Muscle of leg (tissue), 11 donors: ENCODE measurements around the gene FAM171A1. TPM values are rescaled to one million over a fixed set of nuclear protein-coding genes. Genes with fewer than 3 reads are reported as not detected.
"Not testable (repeated sequence)": the region's sequence is repeated elsewhere in the genome, so short reads cannot be mapped to it uniquely, and the experiment has no call there.

Experiments
- DNase-seq: peaks from one replicate; pipeline ENCODE4 v3.0.0; 2013
- H3K27ac ChIP-seq: one replicate; pipeline ENCODE4 v1.5.1; 2013; ENCODE audit warnings: mild to moderate bottlenecking, low read length, control low read depth
- H3K27me3 ChIP-seq: one replicate; pipeline ENCODE4 v1.6.1; 2013; ENCODE audit warnings: low read length; ENCODE audit not compliant: control insufficient read depth, insufficient read depth
- H3K36me3 ChIP-seq: one replicate; pipeline ENCODE4 v1.6.1; 2013; ENCODE audit warnings: low read length; ENCODE audit not compliant: control insufficient read depth, insufficient read depth
- H3K4me1 ChIP-seq: one replicate; pipeline ENCODE4 v1.6.1; 2013; ENCODE audit warnings: low read length; ENCODE audit not compliant: control insufficient read depth, insufficient read depth
- H3K4me3 ChIP-seq: one replicate; pipeline ENCODE4 v1.5.1; 2013; ENCODE audit warnings: low read length, control low read depth
- H3K9me3 ChIP-seq: replicated peaks from 2 replicates; pipeline ENCODE4 v1.6.1; 2013; ENCODE audit warnings: low read depth, low read length; ENCODE audit not compliant: control insufficient read depth
- WGBS: methylation state at CpG from one replicate; pipeline ENCODE4 v1.1.5; 2013; ENCODE audit warnings: missing lambda C conversion rate; ENCODE audit not compliant: insufficient coverage; 5-methylcytosine and 5-hydroxymethylcytosine counted together
- polyA plus RNA-seq, 8 donors: library from polyadenylated mRNA; unstranded; fragments of 120-200 nt; gene quantifications; one replicate each; pipeline versions ENCODE4 v1.2.1 to v1.2.3, GENCODE V29; 2013; ENCODE audit warnings: inconsistent platforms in 1 of 8, low replicate concordance in 1 of 8; ENCODE audit not compliant: insufficient read length in 8 of 8, insufficient read depth in 1 of 8
- total RNA-seq: library from RNA; stranded (reverse); fragments of 120-200 nt; gene quantifications from one replicate; pipeline ENCODE4 v1.2.4, GENCODE V29; 2013

The FAM171A1 gene
- total and polyA plus RNA-seq, 9 donors: 19.6 to 50.9 (median 35.3) TPM

- no peaks in the 10 kb centered on the region for H3K9me3 ChIP-seq
- no peaks in the 10 kb centered on the region for H3K36me3 ChIP-seq
- WGBS: 94% methylated on average over 2 of the region's 6 CpGs
- H3K27ac ChIP-seq: no peak overlapping the region
- no peak overlapping the region for H3K4me3 ChIP-seq
- no peak for DNase-seq
- H3K4me1 ChIP-seq: peaks cover 29% of the 10 kb centered on the region
- H3K27me3 ChIP-seq: no peaks in the 10 kb centered on the region
Observed at GRCh38 chr10:15347150-15347549, 23.9 kb downstream of the FAM171A1 start.

DNA sequence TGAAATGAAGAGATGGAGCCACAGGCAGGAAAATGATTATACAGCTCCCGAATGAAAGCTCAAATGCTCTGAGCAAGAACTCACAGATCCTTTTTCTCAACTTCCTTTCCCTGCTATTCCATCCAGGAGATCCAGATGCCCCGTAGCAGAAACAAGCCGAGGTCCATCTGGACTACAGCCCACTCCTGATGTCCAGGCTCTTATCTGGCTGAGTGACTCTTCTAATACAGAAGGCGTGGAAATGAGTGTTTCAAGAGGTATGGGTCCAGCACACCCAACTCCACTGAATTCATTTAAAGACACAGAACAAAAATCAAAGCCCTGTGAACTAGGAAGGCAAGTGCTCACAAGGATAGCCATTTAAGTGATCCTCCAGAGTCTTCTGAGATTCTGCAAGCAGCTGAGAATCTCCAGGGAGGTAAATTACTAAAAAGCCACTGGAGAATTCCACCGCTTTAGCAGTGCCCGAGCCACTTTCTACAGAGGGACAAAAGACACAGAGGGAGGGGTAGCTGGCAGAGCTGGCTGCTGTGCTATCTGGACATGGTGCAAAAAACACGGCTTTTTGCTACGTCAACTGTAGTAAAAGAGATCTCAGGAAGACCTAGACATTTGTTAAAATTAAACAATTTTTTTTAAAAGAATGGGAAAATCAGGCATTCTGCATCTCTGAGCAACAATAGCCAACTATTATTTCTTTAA, 24.5 kb downstream of the FAM171A1 start:
- DNase-seq: no peak
- Histone ChIP-seq H3K4me3 (no peak overlapping the region), H3K9me3 (no peaks in the 10 kb centered on the region), H3K27me3 (no peaks in the 10 kb centered on the region), H3K27ac (no peak overlapping the region), H3K4me1 (peaks cover 29% of the 10 kb centered on the region), H3K36me3 (no peaks in the 10 kb centered on the region)
- 22% methylated on average over 2 of the region's 8 CpGs for WGBS

DNA sequence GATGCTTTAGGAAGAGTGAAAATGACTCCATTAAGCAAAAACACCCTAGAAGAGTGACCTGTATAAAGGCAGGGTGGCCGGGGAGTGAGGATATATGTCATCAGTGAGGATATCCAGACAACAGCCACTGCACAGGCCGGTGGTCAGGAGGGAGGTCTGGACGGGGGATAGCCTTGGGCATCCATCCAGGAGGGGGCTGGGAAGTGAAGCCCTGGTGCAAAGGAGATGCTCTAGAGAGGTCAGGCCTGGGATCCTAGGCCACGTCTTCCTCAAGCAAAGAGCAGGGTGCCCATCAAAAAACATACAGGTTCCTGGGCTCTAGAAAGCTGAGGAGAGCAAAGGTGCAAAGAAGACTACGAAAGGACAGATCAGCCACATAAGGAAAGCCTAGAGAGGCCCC, 25.6 kb downstream of the FAM171A1 start:
- no peak overlapping the region for H3K4me3 ChIP-seq
- no peak overlapping the region for H3K27ac ChIP-seq
- H3K9me3 ChIP-seq: no peaks in the 10 kb centered on the region
- no peaks in the 10 kb centered on the region for H3K36me3 ChIP-seq
- WGBS: 83% methylated on average over 2 of the region's 5 CpGs
- H3K4me1 ChIP-seq: peaks cover 29% of the 10 kb centered on the region
- no peak for DNase-seq
- H3K27me3 ChIP-seq: no peaks in the 10 kb centered on the region

GRCh38 chr10:15344876-15345285, 26.2 kb downstream of the FAM171A1 start:
- H3K4me1 ChIP-seq: peaks cover 29% of the 10 kb centered on the region
- 73% methylated on average over 3 of the region's 8 CpGs for WGBS
- H3K9me3 ChIP-seq: no peaks in the 10 kb centered on the region
- H3K27ac ChIP-seq: no peak overlapping the region
- no peaks in the 10 kb centered on the region for H3K27me3 ChIP-seq
- H3K4me3 ChIP-seq: no peak overlapping the region
- no peaks in the 10 kb centered on the region for H3K36me3 ChIP-seq
- DNase-seq: peak; percentile 43

GRCh38 chr10:15344256-15344875, 26.7 kb downstream of the FAM171A1 start:
- no peak overlapping the region for H3K4me3 ChIP-seq
- no peak overlapping the region for H3K27ac ChIP-seq
- WGBS: 92% methylated on average over 2 of the region's 4 CpGs
- no peak for DNase-seq
- H3K27me3 ChIP-seq: no peaks in the 10 kb centered on the region
- no peaks in the 10 kb centered on the region for H3K9me3 ChIP-seq
- peaks cover 27% of the 10 kb centered on the region for H3K4me1 ChIP-seq
- H3K36me3 ChIP-seq: no peaks in the 10 kb centered on the region

DNA sequence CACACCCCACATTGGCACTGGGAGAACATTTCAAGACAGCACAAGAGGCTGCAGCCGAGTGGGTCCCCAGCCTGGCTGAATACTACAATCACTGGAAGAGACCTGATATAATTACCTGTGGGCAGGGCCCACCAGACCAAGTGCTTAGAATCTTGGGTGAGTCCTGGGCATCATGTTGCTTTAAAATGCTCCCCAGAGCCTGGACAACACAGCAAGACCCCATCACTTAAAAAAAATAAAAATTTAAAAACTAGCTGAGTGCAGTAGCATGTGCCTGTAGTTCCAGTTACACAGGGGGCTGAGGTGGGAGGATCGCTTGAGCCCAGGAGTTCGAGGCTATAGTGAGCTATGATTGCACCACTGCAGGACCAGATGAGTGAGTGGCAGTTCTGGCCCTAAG, 28.1 kb downstream of the FAM171A1 start:
- no peak for DNase-seq
- Histone ChIP-seq H3K27me3 (no peaks in the 10 kb centered on the region), H3K36me3 (no peaks in the 10 kb centered on the region), H3K27ac (no peak overlapping the region), H3K9me3 (no peaks in the 10 kb centered on the region), H3K4me3 (no peak overlapping the region), H3K4me1 (peaks cover 20% of the 10 kb centered on the region)
- WGBS: 67% methylated on average over 3 of the region's 3 CpGs

- no peak for DNase-seq
Observed at GRCh38 chr10:15341502-15342128, 29.5 kb downstream of the FAM171A1 start.

DNA sequence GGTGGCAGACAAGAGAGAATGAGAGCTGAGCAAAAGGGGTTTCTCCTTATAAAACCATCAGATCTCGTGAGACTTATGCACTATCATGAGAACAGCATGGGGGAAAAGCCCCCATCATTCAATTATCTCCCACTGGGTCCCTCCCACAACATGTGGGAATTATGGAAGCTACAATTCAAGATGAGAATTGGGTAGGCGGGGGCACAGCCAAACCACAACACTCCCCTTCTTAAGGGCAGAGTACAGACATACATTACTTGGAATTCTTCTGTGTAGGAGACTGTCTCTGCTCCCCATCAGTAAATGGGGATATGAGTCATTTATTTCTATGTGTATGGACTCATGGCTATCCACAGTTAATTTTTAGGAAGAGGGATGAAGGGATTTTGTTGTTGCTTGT, 31.2 kb downstream of the FAM171A1 start:
- no peak overlapping the region for H3K4me3 ChIP-seq
- no peak overlapping the region for H3K27ac ChIP-seq
- WGBS: no CpG with 5 or more reads among the region's 2 CpGs
- no peak for DNase-seq
- no peaks in the 10 kb centered on the region for H3K9me3 ChIP-seq
- H3K36me3 ChIP-seq: no peaks in the 10 kb centered on the region
- H3K4me1 ChIP-seq: peaks cover 3% of the 10 kb centered on the region
- no peaks in the 10 kb centered on the region for H3K27me3 ChIP-seq

More at GRCh38 chr10:15341502-15342128, 29.5 kb downstream of the FAM171A1 start:
- 70% methylated on average over 4 of the region's 7 CpGs for WGBS
- Histone ChIP-seq H3K36me3 (no peaks in the 10 kb centered on the region), H3K27me3 (no peaks in the 10 kb centered on the region), H3K4me1 (peaks cover 17% of the 10 kb centered on the region), H3K4me3 (no peak overlapping the region), H3K9me3 (no peaks in the 10 kb centered on the region), H3K27ac (no peak overlapping the region)

GRCh38 chr10:15337441-15337923, 33.6 kb downstream of the FAM171A1 start:
- 93% methylated on average over 20 of the region's 24 CpGs for WGBS
- H3K27me3 ChIP-seq, H3K4me3 ChIP-seq, H3K9me3 ChIP-seq, H3K4me1 ChIP-seq, DNase-seq, H3K36me3 ChIP-seq, H3K27ac ChIP-seq: not testable (repeated sequence)

DNA sequence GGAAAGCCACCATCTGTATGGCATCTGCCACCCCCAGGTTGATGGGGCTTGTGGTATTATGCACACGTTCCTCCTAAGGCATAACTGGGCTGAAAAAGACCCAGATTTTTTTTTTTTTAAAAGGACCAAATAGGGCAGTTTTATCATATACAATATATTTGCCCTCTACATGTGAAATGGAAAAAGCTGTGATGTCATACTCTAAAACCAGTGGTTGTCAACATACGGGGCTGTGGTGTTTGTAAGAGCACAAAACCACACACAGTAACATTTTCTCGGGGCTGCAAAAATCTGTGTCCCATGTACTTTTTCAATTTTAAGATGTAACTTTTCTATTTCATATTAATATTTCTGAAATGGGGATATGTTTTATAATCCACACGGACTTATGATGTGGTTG, 34.9 kb downstream of the FAM171A1 start:
- no peaks in the 10 kb centered on the region for H3K36me3 ChIP-seq
- H3K27ac ChIP-seq: no peak overlapping the region
- peak; percentile 54 for DNase-seq
- WGBS: no CpG with 5 or more reads among the region's 4 CpGs
- peaks cover 4% of the 10 kb centered on the region for H3K4me1 ChIP-seq
- H3K4me3 ChIP-seq: no peak overlapping the region
- H3K9me3 ChIP-seq: no peaks in the 10 kb centered on the region
- no peaks in the 10 kb centered on the region for H3K27me3 ChIP-seq
